MM.1S (cell line): ENCODE data around the gene DAZAP1.
A peak's percentile ranks its signal among the peaks of the same experiment; 100 is the strongest.

Source experiments
- DNase-seq: peaks from one replicate; pipeline ENCODE4 v3.0.0-alpha.2; 2015
- H2AFZ ChIP-seq: fragments of 300-600 bp; sonication (generic); 2 replicates; pipeline ENCODE4 v1.6.0; 2016; ENCODE audit warnings: antibody characterized with exemption, low read length
- H3F3A ChIP-seq: fragments of 300-600 bp; sonication (generic); 2 replicates; pipeline ENCODE4 v1.6.1; 2016; ENCODE audit warnings: mild to moderate bottlenecking, antibody characterized with exemption, low read length, moderate library complexity, mixed read lengths; ENCODE audit not compliant: insufficient read depth
- H3K27ac ChIP-seq: fragments of 300-600 bp; sonication (generic); 2 replicates; pipeline ENCODE4 v1.5.1; 2016; ENCODE audit warnings: mild to moderate bottlenecking, low read length
- H3K27me3 ChIP-seq: fragments of 300-600 bp; sonication (generic); replicated peaks from 2 replicates; pipeline ENCODE4 v1.6.0; 2016; ENCODE audit warnings: low read length; ENCODE audit not compliant: insufficient read depth
- H3K36me3 ChIP-seq: fragments of 300-600 bp; sonication (generic); replicated peaks from 2 replicates; pipeline ENCODE4 v1.6.1; 2016; ENCODE audit warnings: mild to moderate bottlenecking, low read length, mixed read lengths; ENCODE audit not compliant: insufficient read depth
- H3K4me1 ChIP-seq: fragments of 300-600 bp; sonication (generic); 2 replicates; pipeline ENCODE4 v1.6.1; 2016; ENCODE audit warnings: low read length, mixed read lengths
- H3K4me2 ChIP-seq: fragments of 300-600 bp; sonication (generic); 2 replicates; pipeline ENCODE4 v1.6.0; 2016; ENCODE audit warnings: low read depth, low read length
- H3K4me3 ChIP-seq: fragments of 300-600 bp; sonication (generic); 2 replicates; pipeline ENCODE4 v1.5.1; 2016; ENCODE audit warnings: low read length, mixed read lengths
- H3K79me2 ChIP-seq: fragments of 300-600 bp; sonication (generic); 2 replicates; pipeline ENCODE4 v1.6.1; 2016; ENCODE audit warnings: mixed run types, low read length, mixed read lengths
- H3K9ac ChIP-seq: fragments of 300-600 bp; sonication (generic); 2 replicates; pipeline ENCODE4 v1.6.1; 2016; ENCODE audit warnings: low read length, mixed read lengths
- H3K9me2 ChIP-seq: fragments of 300-600 bp; sonication (generic); replicated peaks from 2 replicates; pipeline ENCODE4 v1.6.1; 2016; ENCODE audit warnings: mild to moderate bottlenecking, low read length, mixed read lengths; ENCODE audit not compliant: insufficient read depth
- H3K9me3 ChIP-seq: fragments of 300-600 bp; sonication (generic); replicated peaks from 2 replicates; pipeline ENCODE4 v1.6.1; 2016; ENCODE audit warnings: mild to moderate bottlenecking, low read length, mixed read lengths; ENCODE audit not compliant: insufficient read depth
- H4K20me1 ChIP-seq: fragments of 300-600 bp; sonication (generic); 2 replicates; pipeline ENCODE4 v1.6.1; 2016; ENCODE audit warnings: mild to moderate bottlenecking, low read length, moderate library complexity, mixed read lengths; ENCODE audit not compliant: insufficient read depth
- CTCF ChIP-seq: fragments of 300-600 bp; sonication (generic); IDR thresholded peaks from 2 replicates; pipeline ENCODE4 v1.5.1; 2016; ENCODE audit warnings: antibody characterized with exemption, low read length, mixed read lengths
- EZH2 ChIP-seq: fragments of 300-600 bp; sonication (generic); optimal IDR thresholded peaks from 2 replicates; pipeline ENCODE3; 2017; ENCODE audit warnings: low read depth, mild to moderate bottlenecking, antibody characterized with exemption, low read length, mixed read lengths
- EZH2phosphoT487 ChIP-seq: fragments of 300-600 bp; sonication (generic); IDR thresholded peaks from 2 replicates; pipeline ENCODE4 v1.6.1; 2018; ENCODE audit warnings: antibody characterized with exemption, low read length

Gene DAZAP1

GRCh38 chr19:1441677-1442438 is 34.5 kb downstream of the DAZAP1 start:
- no peak overlapping the region for H2AFZ ChIP-seq
- H3K4me3 ChIP-seq: no peak overlapping the region
- H3K36me3 ChIP-seq: peaks cover 14% of the 10 kb centered on the region
- H3F3A ChIP-seq: peaks cover 68% of the 10 kb centered on the region
- H3K4me1 ChIP-seq: peaks cover 49% of the 10 kb centered on the region
- H3K27ac ChIP-seq: peak overlapping the region; percentile 61; the same call in 1 of the 2 replicates
- no peaks in the 10 kb centered on the region for H3K9me3 ChIP-seq
- H3K9ac ChIP-seq: no peak overlapping the region
- H3K27me3 ChIP-seq: peaks cover 12% of the 10 kb centered on the region
- DNase-seq: no peak
- peaks cover 22% of the 10 kb centered on the region for H4K20me1 ChIP-seq
- no peaks in the 10 kb centered on the region for H3K9me2 ChIP-seq
- H3K4me2 ChIP-seq: 0 out of 2 replicates have a peak overlapping the region, but pooled peaks have one; percentile 3
- peaks cover 32% of the 10 kb centered on the region for H3K79me2 ChIP-seq
- TF ChIP-seq EZH2phosphoT487 (no peak), CTCF (no peak), EZH2 (no peak)

GRCh38 chr19:1445185-1445931 is 38.0 kb downstream of the DAZAP1 start:
- Histone ChIP-seq H3K4me3 (peak overlapping the region; percentile 51), H3K36me3 (peaks cover 13% of the 10 kb centered on the region), H3K9me2 (no peaks in the 10 kb centered on the region), H3K4me2 (peak overlapping the region; percentile 68), H3K27ac (no peak overlapping the region), H3K9me3 (no peaks in the 10 kb centered on the region), H3K27me3 (peaks cover 45% of the 10 kb centered on the region), H3K79me2 (peaks cover 10% of the 10 kb centered on the region), H3K9ac (peak overlapping the region; percentile 13; the same call in 1 of the 2 replicates), H4K20me1 (peaks cover 10% of the 10 kb centered on the region), H2AFZ (peak overlapping the region; percentile 69), H3K4me1 (peaks cover 35% of the 10 kb centered on the region), H3F3A (peaks cover 54% of the 10 kb centered on the region)
- peak; percentile 78 for DNase-seq
- TF ChIP-seq CTCF: peak; percentile 98
- TF ChIP-seq EZH2phosphoT487: no peak
- TF ChIP-seq EZH2: peak; percentile 31

- H3K4me3 ChIP-seq: no peak overlapping the region
- peaks cover 28% of the 10 kb centered on the region for H3K4me1 ChIP-seq
- DNase-seq: no peak
- TF ChIP-seq CTCF (no peak), EZH2phosphoT487 (no peak)
- H3K79me2 ChIP-seq: peaks cover 2% of the 10 kb centered on the region
- H2AFZ ChIP-seq: no peak overlapping the region
- no peak overlapping the region for H3K4me2 ChIP-seq
- H3K36me3 ChIP-seq: peaks cover 5% of the 10 kb centered on the region; the same call in 1 of the 2 replicates
- H3K9ac ChIP-seq: no peak overlapping the region
- H3K27ac ChIP-seq: no peak overlapping the region
- peaks cover 53% of the 10 kb centered on the region for H3K27me3 ChIP-seq
- no peaks in the 10 kb centered on the region for H3K9me3 ChIP-seq
- peaks cover 3% of the 10 kb centered on the region; the same call in 1 of the 2 replicates for H4K20me1 ChIP-seq
- H3K9me2 ChIP-seq: no peaks in the 10 kb centered on the region
- peaks cover 46% of the 10 kb centered on the region for H3F3A ChIP-seq
These were observed 38.7 kb downstream of the DAZAP1 start for GRCh38 chr19:1445932-1446712.
